HG03025 (cell line): ENCODE data around the gene SLAMF1.
A peak's percentile ranks its signal among the peaks of the same experiment; 100 is the strongest.
"Not testable (repeated sequence)": the region's sequence is repeated elsewhere in the genome, so short reads cannot be mapped to it uniquely, and the experiment has no call there.

Experiments used
- ATAC-seq: cut with Tn5 transposase; IDR thresholded peaks from one replicate; pipeline ENCODE4 v1.9.1; 2021; ENCODE audit warnings: mild to moderate bottlenecking, moderate library complexity; ENCODE audit not compliant: unreplicated experiment, low FRiP score

Gene SLAMF1

GRCh38 chr1:160608057-160608456 is 38.8 kb downstream of the SLAMF1 start:
- no peak for ATAC-seq

- ATAC-seq, result no peak
Observed at GRCh38 chr1:160607672-160608032, 39.2 kb downstream of the SLAMF1 start.

DNA sequence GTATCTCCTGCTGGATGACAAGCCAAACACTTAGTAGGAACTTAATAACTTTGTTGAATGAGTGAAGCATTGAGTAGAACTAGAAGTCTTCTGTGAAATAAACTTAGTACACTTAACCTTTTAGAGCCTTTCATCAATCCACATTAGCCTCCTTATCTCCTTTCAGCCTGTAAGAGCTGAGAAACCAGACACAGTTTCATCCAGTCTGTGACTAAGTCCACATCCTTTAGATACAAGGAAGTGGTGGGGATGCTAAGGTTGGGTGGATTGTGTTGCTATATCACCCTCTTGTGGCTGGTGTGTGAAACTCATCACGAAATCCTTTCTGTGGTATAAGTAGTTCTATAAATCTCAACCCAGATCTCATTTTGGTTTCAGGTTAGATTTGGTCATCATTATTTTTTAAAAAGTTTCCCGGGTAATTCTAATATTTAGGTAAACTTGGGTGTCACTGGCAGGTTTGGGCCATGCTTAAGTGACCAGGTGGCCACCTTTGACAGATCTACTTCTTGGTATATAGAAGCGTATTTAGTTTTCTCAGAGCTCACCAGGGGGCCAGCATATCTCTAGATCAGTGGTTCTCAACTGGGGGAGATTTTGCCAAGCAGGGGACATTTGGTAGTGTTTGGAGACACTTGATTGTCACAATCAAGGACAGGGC is 39.7 kb downstream of the SLAMF1 start:
- peak; percentile 67 for ATAC-seq

DNA sequence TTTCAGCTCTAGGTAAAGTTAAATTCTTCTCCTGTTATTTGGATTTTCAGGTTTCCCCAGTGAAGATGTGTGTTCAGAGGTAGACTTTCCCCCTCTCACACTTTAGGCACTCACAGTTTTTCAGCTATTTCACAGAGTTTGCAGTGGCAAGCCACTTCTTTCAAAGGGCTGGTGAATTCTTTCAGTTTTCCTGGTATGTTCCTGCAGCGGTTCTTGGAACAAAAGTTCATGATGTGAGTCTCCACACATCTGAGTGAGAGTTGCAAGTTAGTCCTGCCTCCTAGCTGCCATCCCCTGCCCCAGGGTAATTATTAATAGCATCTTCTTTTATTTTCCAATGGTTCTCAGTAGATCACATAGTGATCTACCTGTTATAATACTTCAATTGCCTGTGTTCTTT is 40.2 kb downstream of the SLAMF1 start:
- ATAC-seq, result no peak

DNA sequence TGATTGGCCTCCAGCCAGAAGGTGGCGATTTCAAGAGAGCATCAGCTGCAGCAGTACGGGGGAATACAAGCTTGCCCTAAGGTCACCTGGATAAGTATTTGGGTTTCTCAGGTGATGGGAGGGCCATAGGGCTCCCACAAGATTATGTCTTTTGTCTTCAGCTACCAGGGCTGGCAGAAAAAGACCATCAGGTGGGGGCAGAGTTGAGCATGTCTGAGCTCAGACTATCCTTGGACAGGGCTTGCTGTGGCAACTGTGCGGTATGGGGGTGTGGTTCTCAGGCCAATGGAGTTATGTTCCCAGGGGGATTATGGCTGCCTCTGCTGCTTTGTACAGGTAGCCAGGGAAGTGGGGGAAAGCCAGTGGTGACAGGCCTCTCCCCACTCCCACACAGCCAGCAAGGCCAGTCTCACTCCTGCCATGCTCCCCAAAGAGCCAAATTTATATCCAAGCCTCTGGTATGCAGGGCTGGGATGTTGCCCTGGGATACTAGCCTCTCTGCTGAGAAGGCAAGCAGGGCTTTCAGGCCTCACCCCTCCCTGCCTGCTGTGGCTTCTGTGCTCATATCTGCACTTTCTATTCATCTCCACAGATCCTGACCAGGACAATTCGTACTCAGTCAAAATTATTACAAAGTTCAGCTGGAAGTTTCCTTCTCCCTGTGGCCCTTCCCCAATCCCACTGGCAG is 40.9 kb downstream of the SLAMF1 start:
- no peak for ATAC-seq

- ATAC-seq, result no peak
Observed at GRCh38 chr1:160605205-160605604, 41.6 kb downstream of the SLAMF1 start.

- no peak for ATAC-seq
Observed at GRCh38 chr1:160597705-160598104, 49.1 kb downstream of the SLAMF1 start.

DNA sequence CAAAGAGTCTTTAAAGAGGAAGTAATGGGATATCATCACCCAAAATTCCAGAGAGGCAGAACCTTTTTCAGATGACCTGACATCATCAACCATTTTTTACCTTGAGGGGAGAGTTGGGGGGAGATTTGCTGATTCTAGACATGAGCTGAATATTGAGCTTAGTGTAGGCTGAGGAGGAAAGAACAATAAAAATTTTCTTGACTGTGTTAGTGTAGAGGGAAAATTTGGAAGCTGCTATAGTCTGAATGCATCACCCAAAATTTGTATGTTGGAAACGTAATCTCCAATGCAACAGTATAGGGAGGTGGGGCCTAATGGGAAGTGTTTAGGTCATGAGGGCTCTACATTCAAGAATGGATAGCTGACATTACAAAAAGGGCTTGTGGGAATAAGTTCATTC is 49.8 kb downstream of the SLAMF1 start:
- no peak for ATAC-seq

GRCh38 chr1:160590488-160590887 is 56.4 kb downstream of the SLAMF1 start:
- no peak for ATAC-seq

- no peak for ATAC-seq
Observed at GRCh38 chr1:160588468-160588867, 58.4 kb downstream of the SLAMF1 start.

- no peak for ATAC-seq
Observed at GRCh38 chr1:160584784-160585183, 62.1 kb downstream of the SLAMF1 start.

DNA sequence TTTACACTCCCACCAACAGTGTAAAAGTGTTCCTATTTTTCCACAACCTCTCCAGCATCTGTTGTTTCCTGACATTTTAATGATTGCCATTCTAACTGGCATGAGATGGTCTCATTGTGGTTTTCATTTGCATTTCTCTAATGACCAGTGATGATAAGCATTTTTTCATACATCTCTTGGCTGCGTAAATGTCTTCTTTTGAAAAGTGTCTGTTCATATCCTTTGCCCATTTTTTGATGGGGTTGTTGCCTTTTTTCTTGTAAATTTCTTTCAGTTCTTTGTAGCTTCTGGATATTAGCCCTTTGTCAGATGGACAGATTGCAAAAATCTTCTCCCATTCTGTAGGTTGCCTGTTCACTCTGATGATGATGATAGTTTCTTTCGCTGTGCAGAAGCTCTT is 63.9 kb downstream of the SLAMF1 start:
- not testable (repeated sequence) for ATAC-seq

DNA sequence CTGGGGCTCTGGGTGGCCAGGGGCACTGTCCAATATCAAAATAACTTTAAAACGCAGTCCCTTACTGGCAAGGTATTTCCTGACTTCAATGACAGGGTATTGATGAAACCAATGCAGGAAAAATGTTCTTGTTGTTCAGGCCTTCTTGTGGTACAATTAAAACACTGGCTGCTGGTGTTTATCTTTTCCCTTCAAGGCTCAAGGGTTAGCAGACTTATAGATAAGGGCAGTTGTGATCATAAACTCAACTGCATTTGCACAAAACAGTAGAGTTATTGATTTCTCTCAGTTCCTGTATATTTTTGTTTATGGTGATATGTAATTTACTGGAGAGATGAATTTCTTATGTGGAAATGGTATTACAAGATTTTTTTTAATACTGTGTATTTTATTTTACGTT is 64.9 kb downstream of the SLAMF1 start:
- no peak for ATAC-seq

- ATAC-seq, result no peak
Observed at GRCh38 chr1:160580221-160580812, 66.5 kb downstream of the SLAMF1 start.

DNA sequence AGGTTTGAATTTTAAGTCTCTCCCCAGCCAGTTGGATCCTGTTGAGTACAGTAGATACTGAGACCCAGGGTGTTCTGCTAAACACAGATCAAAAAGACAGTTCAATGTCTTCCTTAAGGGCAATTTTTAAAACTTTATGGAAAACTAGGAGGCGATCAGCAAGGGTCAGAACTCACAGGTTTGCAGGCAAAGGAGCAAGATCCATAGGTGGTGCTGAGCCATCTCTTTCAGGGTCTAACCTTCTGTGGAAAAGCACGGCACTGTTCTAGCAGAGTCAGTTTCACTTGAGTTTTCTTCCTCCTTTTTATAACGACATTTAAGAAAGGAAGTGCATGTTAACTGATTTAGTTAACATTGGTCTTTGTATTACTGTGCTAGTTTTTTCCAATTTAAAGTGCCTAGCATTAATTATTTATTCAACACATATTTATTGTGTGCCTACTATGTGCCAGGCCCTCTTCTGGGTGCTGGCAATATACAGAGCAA is 67.6 kb downstream of the SLAMF1 start, which contains the start of gene CD84:
TSS of gene CD84 (minus strand) at position 281 of the 486 bp plus-strand sequence. CDS start at position 222, 59 bp downstream.
- ATAC-seq, result no peak

GRCh38 chr1:160578525-160579191 is 68.2 kb downstream of the SLAMF1 start:
- no peak for ATAC-seq

- no peak for ATAC-seq
Observed at GRCh38 chr1:160578175-160578524, 68.7 kb downstream of the SLAMF1 start.

DNA sequence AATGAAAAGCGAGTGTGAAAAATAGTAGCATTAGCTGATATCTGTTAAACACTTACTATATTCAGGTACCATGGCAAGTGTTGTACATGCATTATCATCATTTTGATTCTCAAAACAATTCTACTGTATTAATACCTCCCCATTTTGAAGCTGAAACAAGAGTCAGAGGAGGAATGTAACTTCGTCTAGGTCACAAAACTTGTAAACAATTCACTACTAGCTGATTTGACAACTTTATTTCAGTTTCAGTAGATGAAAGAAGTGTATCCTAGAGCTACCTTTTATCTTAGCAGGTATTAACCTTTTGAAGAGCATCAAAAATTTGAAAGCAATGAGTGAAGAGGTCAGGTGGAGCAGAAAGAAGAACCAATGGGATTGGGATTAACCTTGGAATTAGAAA is 69.2 kb downstream of the SLAMF1 start:
- no peak for ATAC-seq

DNA sequence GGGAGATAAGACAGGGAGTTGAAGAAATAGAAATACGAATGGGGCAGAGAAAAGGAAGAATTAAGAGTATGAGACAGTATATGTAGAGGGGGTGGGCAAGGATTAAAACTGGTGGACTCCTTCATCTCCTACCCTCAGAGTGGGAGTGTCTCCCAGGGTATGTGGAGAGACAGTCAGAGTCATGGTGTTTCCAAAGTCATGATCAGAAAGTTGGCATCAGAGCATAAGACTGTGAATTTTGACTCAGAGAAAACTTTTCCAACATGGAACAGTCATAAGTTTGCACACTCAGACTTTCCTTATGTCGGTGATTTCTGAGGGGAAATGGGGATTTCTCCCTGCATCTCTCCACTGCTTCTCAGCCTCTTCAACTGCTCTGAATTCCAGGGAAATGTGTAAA is 70.0 kb downstream of the SLAMF1 start:
- ATAC-seq, result no peak

- ATAC-seq, result no peak
Observed at GRCh38 chr1:160576390-160576789, 70.5 kb downstream of the SLAMF1 start.

DNA sequence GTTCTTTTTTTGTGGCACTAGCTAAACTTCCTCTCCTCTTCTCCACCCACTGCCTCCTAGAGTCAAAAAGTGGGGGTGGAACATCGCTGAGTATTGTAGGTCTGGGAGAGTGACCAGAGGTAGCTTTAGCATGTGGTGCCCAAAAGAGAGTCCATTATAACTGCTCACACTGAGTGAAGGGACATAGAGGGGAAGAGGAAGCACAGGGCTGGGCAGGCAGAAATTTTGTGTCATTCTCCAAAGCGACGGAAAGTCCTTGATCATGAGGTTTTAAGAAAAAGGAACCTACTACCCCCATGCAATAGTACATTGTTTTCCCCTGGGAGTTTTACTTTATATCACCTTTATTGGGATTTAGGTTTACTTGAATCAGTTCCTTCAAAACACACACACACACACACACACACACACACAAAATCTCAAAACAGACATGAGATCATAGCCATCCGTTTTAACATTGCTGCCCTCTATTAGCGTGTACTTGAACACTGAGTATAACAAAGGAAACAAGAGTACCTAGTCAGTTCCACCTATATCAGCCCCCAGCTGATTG is 71.7 kb downstream of the SLAMF1 start:
- no peak for ATAC-seq
